ENCODE results near the gene MYH7B.
A peak's percentile ranks its signal among the peaks of the same experiment; 100 is the strongest.

Gene MYH7B

DNA sequence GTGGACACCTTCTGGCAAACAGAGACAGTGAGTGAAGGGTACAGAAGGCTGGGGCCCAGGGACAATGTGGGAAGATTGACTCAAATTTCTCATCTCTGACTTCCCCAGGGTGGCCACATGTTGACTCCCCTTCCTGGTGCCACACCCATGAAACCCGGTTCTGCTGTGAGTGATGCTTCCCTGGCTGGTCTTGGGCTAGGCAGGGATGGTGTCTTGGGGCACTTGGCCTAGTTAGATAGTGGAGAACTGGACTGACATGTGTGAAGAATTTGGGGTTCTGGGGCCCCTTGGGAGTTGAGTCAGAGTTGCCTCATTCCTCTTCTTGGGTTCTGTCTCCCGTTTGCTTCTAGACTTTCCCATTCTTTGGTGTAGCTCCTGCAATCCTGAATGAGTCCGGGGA, 34.2 kb upstream of the MYH7B start:
- TF ChIP-seq, protein P1, sequence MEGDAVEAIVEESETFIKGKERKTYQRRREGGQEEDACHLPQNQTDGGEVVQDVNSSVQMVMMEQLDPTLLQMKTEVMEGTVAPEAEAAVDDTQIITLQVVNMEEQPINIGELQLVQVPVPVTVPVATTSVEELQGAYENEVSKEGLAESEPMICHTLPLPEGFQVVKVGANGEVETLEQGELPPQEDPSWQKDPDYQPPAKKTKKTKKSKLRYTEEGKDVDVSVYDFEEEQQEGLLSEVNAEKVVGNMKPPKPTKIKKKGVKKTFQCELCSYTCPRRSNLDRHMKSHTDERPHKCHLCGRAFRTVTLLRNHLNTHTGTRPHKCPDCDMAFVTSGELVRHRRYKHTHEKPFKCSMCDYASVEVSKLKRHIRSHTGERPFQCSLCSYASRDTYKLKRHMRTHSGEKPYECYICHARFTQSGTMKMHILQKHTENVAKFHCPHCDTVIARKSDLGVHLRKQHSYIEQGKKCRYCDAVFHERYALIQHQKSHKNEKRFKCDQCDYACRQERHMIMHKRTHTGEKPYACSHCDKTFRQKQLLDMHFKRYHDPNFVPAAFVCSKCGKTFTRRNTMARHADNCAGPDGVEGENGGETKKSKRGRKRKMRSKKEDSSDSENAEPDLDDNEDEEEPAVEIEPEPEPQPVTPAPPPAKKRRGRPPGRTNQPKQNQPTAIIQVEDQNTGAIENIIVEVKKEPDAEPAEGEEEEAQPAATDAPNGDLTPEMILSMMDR (conservative IDR thresholded peaks at IDR 0.05; ENCODE audit: low read depth, low read length): no peak
- H3K4me3 ChIP-seq (ENCODE audit: low read depth, low read length): no peak overlapping the region
- no peak for DNase-seq (ENCODE audit: low read depth)

DNA sequence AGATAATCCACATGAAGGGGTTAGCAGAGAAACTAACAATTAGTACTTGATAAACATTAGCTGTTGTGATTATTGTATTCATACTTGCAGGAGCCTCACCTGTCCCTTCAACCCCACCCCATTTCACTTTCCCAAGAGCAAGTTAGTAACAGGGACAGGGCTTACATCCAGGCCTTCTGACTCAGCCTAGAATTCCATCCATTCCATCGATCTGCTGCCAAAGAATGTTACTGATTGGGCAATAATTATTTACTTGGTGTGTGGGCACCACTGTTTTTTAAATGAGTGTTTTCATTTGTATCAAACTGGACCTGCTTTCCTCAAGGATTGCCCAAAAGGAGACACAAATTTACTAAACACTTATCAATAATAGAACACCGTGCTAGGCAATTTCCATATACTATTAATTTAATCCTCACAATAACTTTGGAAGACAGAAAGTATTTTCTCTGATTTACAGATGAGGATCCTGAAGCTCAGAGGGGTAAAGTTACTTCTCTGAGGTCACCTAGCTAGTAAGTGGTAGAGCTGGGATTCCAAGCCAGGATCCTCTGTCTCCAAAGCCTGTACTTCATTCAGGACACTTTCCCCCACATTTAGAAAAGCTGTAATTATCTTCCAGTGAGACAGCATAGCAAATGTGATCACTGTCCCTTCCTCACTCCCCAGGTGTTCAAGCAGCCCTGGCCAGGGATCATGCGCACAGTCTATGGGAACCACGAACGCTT, 32.9 kb upstream of the MYH7B start:
- TF ChIP-seq, protein P1 (conservative IDR thresholded peaks at IDR 0.05; ENCODE audit: low read depth, low read length): no peak
- peak; percentile 86 for DNase-seq (ENCODE audit: low read depth)
- no peak overlapping the region for H3K4me3 ChIP-seq (ENCODE audit: low read depth, low read length)

GRCh38 chr20:34923414-34923813, 32.3 kb upstream of the MYH7B start:
- TF ChIP-seq, protein P1 (conservative IDR thresholded peaks at IDR 0.05; ENCODE audit: low read depth, low read length): no peak
- no peak for DNase-seq (ENCODE audit: low read depth)
- no peak overlapping the region for H3K4me3 ChIP-seq (ENCODE audit: low read depth, low read length)

DNA sequence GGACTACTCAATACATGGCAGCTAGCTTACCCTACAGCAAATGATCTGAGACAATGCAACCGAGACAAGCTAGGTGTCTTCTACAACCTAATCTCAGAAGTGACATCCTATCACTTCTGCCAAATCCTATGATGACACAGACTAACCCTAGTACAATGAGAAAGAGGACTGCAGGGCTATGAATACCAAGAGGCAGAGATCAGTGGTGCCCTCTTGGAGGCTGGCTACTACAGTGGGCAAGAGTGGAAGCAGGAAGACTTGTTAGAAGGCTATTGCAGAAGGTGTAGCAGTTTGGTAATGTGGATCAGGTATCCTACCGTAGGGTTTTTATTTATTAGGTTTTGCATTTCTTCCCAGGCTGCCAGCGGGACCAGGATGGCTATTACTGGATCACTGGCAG, 30.3 kb upstream of the MYH7B start:
- TF ChIP-seq, protein P1 (conservative IDR thresholded peaks at IDR 0.05; ENCODE audit: low read depth, low read length): no peak
- DNase-seq (ENCODE audit: low read depth): no peak
- no peak overlapping the region for H3K4me3 ChIP-seq (ENCODE audit: low read depth, low read length)

DNA sequence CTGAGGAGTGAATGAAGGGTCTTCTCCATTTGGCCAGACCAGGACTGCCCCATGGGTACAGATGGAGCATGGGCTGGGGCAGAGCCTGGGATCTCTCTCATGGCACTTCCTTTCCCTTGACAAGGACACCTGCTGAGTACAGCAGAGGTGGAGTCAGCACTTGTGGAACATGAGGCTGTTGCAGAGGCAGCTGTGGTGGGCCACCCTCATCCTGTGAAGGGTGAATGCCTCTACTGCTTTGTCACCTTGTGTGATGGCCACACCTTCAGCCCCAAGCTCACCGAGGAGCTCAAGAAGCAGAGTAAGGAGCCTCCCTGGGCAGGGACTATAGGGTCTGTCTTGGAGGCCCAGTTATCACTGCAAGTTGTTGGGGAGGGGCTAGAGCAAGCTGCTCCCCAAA, 29.7 kb upstream of the MYH7B start:
- no peak overlapping the region for H3K4me3 ChIP-seq (ENCODE audit: low read depth, low read length)
- TF ChIP-seq, protein P1 (conservative IDR thresholded peaks at IDR 0.05; ENCODE audit: low read depth, low read length): no peak
- DNase-seq (ENCODE audit: low read depth): no peak

GRCh38 chr20:34926581-34926980, 29.1 kb upstream of the MYH7B start:
- no peak overlapping the region for H3K4me3 ChIP-seq (ENCODE audit: low read depth, low read length)
- DNase-seq (ENCODE audit: low read depth): no peak
- TF ChIP-seq, protein P1 (conservative IDR thresholded peaks at IDR 0.05; ENCODE audit: low read depth, low read length): no peak

- no peak for DNase-seq (ENCODE audit: low read depth)
- no peak overlapping the region for H3K4me3 ChIP-seq (ENCODE audit: low read depth, low read length)
- TF ChIP-seq, protein P1 (conservative IDR thresholded peaks at IDR 0.05; ENCODE audit: low read depth, low read length): no peak
These were observed 27.9 kb upstream of the MYH7B start for GRCh38 chr20:34927736-34928135.
